Anterior cingulate cortex (tissue), 58 donors: Measurements from ENCODE around the gene RPTOR.

ENCODE experiments used
- DNase-seq, 58 donors: peaks; one replicate each; lab custom pipeline; 2025; lab: John Stamatoyannopoulos, UW

RPTOR gene

GRCh38 chr17:80659651-80660050 is 115.0 kb downstream of the RPTOR start:
- no peak for DNase-seq

GRCh38 chr17:80660527-80661198 is 116.0 kb downstream of the RPTOR start:
- no peak for DNase-seq

- no peak for DNase-seq
Observed at GRCh38 chr17:80662557-80662956, 117.9 kb downstream of the RPTOR start.

- no peak for DNase-seq
Observed at GRCh38 chr17:80663781-80664206, 119.2 kb downstream of the RPTOR start.

- DNase-seq: no peak
Observed at GRCh38 chr17:80664217-80664790, 119.7 kb downstream of the RPTOR start.

- DNase-seq: no peak
Observed at GRCh38 chr17:80665792-80666191, 121.2 kb downstream of the RPTOR start.

GRCh38 chr17:80666867-80667266 is 122.2 kb downstream of the RPTOR start:
- no peak for DNase-seq

- no peak for DNase-seq
Observed at GRCh38 chr17:80667462-80668277, 123.0 kb downstream of the RPTOR start.

- DNase-seq: no peak
Observed at GRCh38 chr17:80668375-80669148, 123.9 kb downstream of the RPTOR start.

GRCh38 chr17:80671039-80671824 is 126.6 kb downstream of the RPTOR start:
- DNase-seq: no peak

GRCh38 chr17:80671825-80672110 is 127.1 kb downstream of the RPTOR start:
- no peak for DNase-seq

GRCh38 chr17:80673152-80673920 is 128.7 kb downstream of the RPTOR start:
- DNase-seq: no peak

- DNase-seq: no peak
Observed at GRCh38 chr17:80675438-80676095, 130.9 kb downstream of the RPTOR start.

GRCh38 chr17:80676096-80676466 is 131.4 kb downstream of the RPTOR start:
- DNase-seq: no peak

- no peak for DNase-seq
Observed at GRCh38 chr17:80676564-80676963, 131.9 kb downstream of the RPTOR start.

GRCh38 chr17:80677214-80677756 is 132.6 kb downstream of the RPTOR start:
- no peak for DNase-seq

- DNase-seq: no peak
Observed at GRCh38 chr17:80679816-80680215, 135.2 kb downstream of the RPTOR start.

- no peak for DNase-seq
Observed at GRCh38 chr17:80681215-80681614, 136.6 kb downstream of the RPTOR start.

- DNase-seq: no peak
Observed at GRCh38 chr17:80682372-80682771, 137.7 kb downstream of the RPTOR start.
